SJSA1 (cell line): ENCODE measurements around the gene ZNF549. TPM values are rescaled to one million over a fixed set of nuclear protein-coding genes. Genes with fewer than 3 reads are reported as not detected.
"Not testable (repeated sequence)": the region's sequence is repeated elsewhere in the genome, so short reads cannot be mapped to it uniquely, and the experiment has no call there.

Experiments
- DNase-seq, 2 experiments: peaks; one replicate each; pipeline ENCODE4 v3.0.0-alpha.2; 2015 to 2020; ENCODE audit warnings: low spot score in 2 of 2, low read depth in 1 of 2
- H3K27ac ChIP-seq: fragments of 250-450 bp; sonication (Bioruptor Pico); 2 replicates; pipeline ENCODE4 v1.5.1; 2020; ENCODE audit warnings: mild to moderate bottlenecking, moderate library complexity
- H3K27me3 ChIP-seq: fragments of 250-450 bp; sonication (Bioruptor Pico); replicated peaks from 2 replicates; pipeline ENCODE4 v1.5.1; 2020; ENCODE audit warnings: mild to moderate bottlenecking, moderate library complexity
- H3K36me3 ChIP-seq: fragments of 250-450 bp; sonication (Bioruptor Pico); 2 replicates; pipeline ENCODE4 v1.5.1; 2020; ENCODE audit warnings: mild to moderate bottlenecking
- H3K4me1 ChIP-seq: fragments of 250-450 bp; sonication (Bioruptor Pico); replicated peaks from 2 replicates; pipeline ENCODE4 v1.6.1; 2021; ENCODE audit warnings: mild to moderate bottlenecking
- H3K4me3 ChIP-seq: fragments of 250-450 bp; sonication (Bioruptor Pico); 2 replicates; pipeline ENCODE4 v1.5.1; 2020; ENCODE audit warnings: mild to moderate bottlenecking
- H3K9me3 ChIP-seq: fragments of 250-450 bp; sonication (Bioruptor Pico); replicated peaks from 2 replicates; pipeline ENCODE4 v1.5.1; 2020; ENCODE audit warnings: mild to moderate bottlenecking
- total RNA-seq: library from RNA; depleted of rRNA; stranded (reverse); fragments of >200 nt; shearing (Covaris generic); gene quantifications from 2 replicates; pipeline ENCODE4 v1.2.3, GENCODE V29; 2014; rRNA removed

The ZNF549 gene
- total RNA-seq = 3.9 and 4.3 TPM in 2 replicates

DNA sequence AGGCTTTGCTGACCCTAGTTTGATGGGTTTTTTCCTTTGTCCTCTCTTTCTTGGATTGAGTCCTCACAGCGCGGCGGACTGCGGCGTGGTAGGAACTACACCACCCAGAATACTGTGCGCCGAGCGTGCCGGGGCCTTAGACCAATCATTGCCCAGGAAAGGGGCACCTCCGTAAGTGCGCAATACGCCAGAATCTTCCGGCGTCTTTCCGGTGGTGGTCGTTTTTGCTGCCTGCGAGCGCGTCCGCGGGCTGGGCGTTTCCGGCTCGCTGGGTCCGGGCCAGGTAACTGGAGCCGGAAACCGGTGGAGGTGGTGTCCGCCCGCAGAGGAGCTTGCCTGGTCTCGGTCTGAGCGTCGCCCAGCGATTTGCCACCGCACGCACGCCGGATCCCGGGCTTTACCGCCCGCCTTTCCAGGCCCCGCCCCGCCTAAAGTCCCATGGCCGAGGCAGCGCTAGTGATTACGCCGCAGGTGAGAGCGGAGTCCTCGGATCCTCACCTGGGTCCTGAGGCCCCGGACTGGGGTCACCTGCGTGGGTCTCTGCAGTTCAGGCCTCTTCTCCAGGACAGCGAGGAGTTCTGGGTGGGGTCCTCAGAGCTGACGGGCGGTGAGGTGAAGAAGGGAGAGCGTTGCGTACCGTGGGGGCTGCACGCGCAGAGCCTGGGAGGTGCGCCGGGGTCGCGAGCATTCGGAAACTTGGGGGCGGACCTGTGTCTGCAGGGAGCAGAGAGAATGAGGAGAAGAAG, at the start of gene ZNF549:
ZNF549 (plus strand) TSS at position 221 of the 746 bp plus-strand sequence; CDS start at position 439, 218 bp downstream.
- H3K9me3 ChIP-seq = peaks cover 17% of the 10 kb centered on the region
- H3K4me1 ChIP-seq = peaks cover 10% of the 10 kb centered on the region
- no peaks in the 10 kb centered on the region for H3K27me3 ChIP-seq
- peak within 1 kb of the TSS; percentile 76 for H3K4me3 ChIP-seq
- peaks cover 27% of the 10 kb centered on the region for H3K36me3 ChIP-seq
- H3K27ac ChIP-seq = peak within 1 kb of the TSS; percentile 39; the same call in 1 of the 2 replicates
- peak; percentile 80 to 87 for DNase-seq

GRCh38 chr19:57487477-57488298, 39.5 kb upstream of the ZNF549 start, which contains the start of gene ZNF419:
Gene ZNF419 (plus strand): TSS chr19:57487750. CDS start chr19:57487951, 201 bp downstream.
- not testable (repeated sequence) for H3K36me3 ChIP-seq, H3K27me3 ChIP-seq, H3K9me3 ChIP-seq, H3K4me1 ChIP-seq
- peak; percentile 70 to 86 for DNase-seq
- H3K4me3 ChIP-seq = peak within 1 kb of the TSS; percentile 85
- H3K27ac ChIP-seq = peak within 1 kb of the TSS; percentile 5; the same call in 1 of the 2 replicates

DNA sequence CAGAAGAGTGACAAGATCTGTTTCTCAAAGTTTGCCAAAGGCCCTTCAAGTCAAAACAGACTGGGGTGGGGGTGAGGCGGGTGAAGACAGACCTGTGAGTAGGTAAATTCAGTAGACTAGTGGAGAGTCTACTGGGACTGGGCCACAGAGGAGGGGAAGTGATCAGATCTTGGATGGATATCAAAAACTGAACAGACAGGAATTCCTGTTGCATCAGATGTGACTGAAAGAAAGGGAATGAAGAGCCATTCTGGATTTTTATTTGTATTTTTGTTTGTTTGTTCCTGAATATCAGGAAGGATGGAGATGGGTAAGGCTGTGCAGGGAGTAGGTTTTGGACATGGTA, 38.9 kb upstream of the ZNF549 start:
- H3K4me3 ChIP-seq, H3K27me3 ChIP-seq, H3K27ac ChIP-seq, DNase-seq, H3K9me3 ChIP-seq, H3K4me1 ChIP-seq: not testable (repeated sequence)
- H3K36me3 ChIP-seq = peaks cover 11% of the 10 kb centered on the region

DNA sequence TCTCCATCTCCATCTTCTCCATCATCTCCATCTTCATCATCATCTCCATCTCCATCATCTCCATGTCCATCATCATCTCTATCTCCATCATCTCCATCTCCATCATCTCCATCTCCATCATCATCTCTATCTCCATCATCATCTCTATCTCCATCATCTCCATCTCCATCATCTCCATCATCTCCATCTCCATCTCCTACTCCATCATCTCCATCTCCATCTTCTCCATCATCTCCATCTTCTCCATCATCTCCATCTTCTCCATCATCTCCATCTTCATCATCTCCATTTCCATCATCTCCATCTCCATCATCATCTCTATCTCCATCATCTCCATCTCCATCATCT, 27.9 kb upstream of the ZNF549 start:
- H3K4me1 ChIP-seq, H3K27ac ChIP-seq, H3K27me3 ChIP-seq, DNase-seq, H3K4me3 ChIP-seq: not testable (repeated sequence)
- peaks cover 28% of the 10 kb centered on the region for H3K36me3 ChIP-seq
- peaks cover 16% of the 10 kb centered on the region for H3K9me3 ChIP-seq

DNA sequence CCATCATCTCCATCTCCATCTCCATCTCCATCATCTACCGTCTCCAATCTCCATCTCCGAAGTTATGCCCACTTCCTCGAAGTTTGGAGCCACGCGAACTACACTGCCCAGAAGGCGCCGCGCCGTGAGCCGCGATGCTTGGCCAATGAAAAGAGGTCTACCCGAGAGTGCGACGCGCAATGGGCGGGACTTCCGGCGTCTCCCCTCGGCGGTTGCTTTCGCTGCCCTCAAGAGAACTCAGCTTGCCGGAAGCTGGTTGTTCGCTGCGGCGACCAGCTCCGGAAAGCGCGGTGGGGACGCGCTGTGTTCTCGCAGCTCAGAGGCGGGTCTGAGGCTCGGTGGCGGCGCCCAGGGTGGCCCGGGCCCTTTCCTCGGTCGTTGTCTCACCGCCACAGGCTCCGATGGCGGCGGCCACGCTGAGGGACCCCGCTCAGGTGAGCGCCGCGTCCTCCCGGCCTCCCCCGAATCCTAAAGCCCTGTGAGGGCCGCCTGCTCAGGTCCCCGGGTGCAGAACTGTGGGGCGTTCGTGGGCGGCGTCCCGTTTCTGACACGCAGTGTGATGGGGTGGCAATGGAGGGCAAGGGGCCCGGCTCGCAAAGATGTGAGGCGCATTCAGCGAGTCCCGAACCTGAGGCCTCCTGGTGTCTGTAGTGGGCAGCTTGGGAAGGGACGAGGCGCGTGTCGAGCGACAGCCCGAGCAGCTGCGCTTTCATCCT, 27.3 kb upstream of the ZNF549 start, which contains the start of gene ZNF773:
ZNF773 (plus strand) TSS at position 259 of the 716 bp plus-strand sequence; CDS start at position 402, 143 bp downstream.
- H3K27me3 ChIP-seq, H3K4me1 ChIP-seq: not testable (repeated sequence)
- Histone ChIP-seq H3K9me3 (peaks cover 16% of the 10 kb centered on the region), H3K36me3 (peaks cover 30% of the 10 kb centered on the region), H3K27ac (peak within 1 kb of the TSS; percentile 65), H3K4me3 (peak within 1 kb of the TSS; percentile 75)
- peak; percentile 81 to 95 for DNase-seq

GRCh38 chr19:57500400-57500799, 26.8 kb upstream of the ZNF549 start:
- not testable (repeated sequence) for DNase-seq, H3K4me1 ChIP-seq, H3K27ac ChIP-seq, H3K27me3 ChIP-seq
- H3K36me3 ChIP-seq = peaks cover 30% of the 10 kb centered on the region
- H3K9me3 ChIP-seq = peaks cover 16% of the 10 kb centered on the region
- peak overlapping the region; percentile 11; the same call in 1 of the 2 replicates for H3K4me3 ChIP-seq

- Histone ChIP-seq H3K4me1 (no peaks in the 10 kb centered on the region), H3K9me3 (peaks cover 10% of the 10 kb centered on the region), H3K4me3 (no peak overlapping the region), H3K27me3 (no peaks in the 10 kb centered on the region), H3K27ac (no peak overlapping the region), H3K36me3 (peaks cover 54% of the 10 kb centered on the region)
- DNase-seq = no peak
Measured at GRCh38 chr19:57506163-57506562, 21.0 kb upstream of the ZNF549 start.

GRCh38 chr19:57511484-57511883, 15.7 kb upstream of the ZNF549 start:
- no peak overlapping the region for H3K27ac ChIP-seq
- no peak overlapping the region for H3K4me3 ChIP-seq
- no peaks in the 10 kb centered on the region for H3K4me1 ChIP-seq
- H3K9me3 ChIP-seq = peaks cover 23% of the 10 kb centered on the region
- DNase-seq = no peak
- H3K36me3 ChIP-seq = peaks cover 19% of the 10 kb centered on the region
- H3K27me3 ChIP-seq = no peaks in the 10 kb centered on the region

DNA sequence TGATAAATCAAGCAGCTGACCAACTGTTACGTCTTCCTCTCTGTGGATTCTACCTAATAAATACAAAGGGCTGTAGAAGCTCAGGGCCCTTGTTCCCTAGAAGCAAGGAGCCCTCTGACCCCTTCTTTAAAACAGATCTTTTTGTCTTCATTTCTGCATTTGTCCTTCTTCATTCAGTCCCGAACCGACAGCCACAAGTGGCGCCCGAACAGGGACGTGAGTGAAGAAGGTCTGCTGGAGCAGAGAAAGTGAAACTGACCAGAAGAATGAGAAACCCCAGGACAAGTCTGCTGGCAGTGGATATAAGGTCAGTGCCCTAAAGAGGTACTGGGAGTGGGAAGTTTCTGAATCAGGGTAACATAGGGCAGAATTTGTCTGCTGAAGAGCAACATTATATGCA, 14.3 kb upstream of the ZNF549 start:
- Histone ChIP-seq H3K36me3 (peaks cover 8% of the 10 kb centered on the region), H3K27ac (no peak overlapping the region), H3K4me1 (no peaks in the 10 kb centered on the region), H3K9me3 (peaks cover 23% of the 10 kb centered on the region), H3K27me3 (no peaks in the 10 kb centered on the region), H3K4me3 (no peak overlapping the region)
- DNase-seq = no peak

- Histone ChIP-seq H3K9me3 (peaks cover 23% of the 10 kb centered on the region), H3K4me3 (no peak overlapping the region), H3K27me3 (no peaks in the 10 kb centered on the region), H3K27ac (no peak overlapping the region), H3K4me1 (no peaks in the 10 kb centered on the region), H3K36me3 (peaks cover 5% of the 10 kb centered on the region; the same call in 1 of the 2 replicates)
- no peak for DNase-seq
Measured at GRCh38 chr19:57515255-57515654, 11.9 kb upstream of the ZNF549 start.

- not testable (repeated sequence) for H3K4me1 ChIP-seq, H3K36me3 ChIP-seq, H3K27ac ChIP-seq, H3K4me3 ChIP-seq, DNase-seq, H3K27me3 ChIP-seq
- peaks cover 14% of the 10 kb centered on the region for H3K9me3 ChIP-seq
Measured at GRCh38 chr19:57518021-57518420, 9.1 kb upstream of the ZNF549 start.

DNA sequence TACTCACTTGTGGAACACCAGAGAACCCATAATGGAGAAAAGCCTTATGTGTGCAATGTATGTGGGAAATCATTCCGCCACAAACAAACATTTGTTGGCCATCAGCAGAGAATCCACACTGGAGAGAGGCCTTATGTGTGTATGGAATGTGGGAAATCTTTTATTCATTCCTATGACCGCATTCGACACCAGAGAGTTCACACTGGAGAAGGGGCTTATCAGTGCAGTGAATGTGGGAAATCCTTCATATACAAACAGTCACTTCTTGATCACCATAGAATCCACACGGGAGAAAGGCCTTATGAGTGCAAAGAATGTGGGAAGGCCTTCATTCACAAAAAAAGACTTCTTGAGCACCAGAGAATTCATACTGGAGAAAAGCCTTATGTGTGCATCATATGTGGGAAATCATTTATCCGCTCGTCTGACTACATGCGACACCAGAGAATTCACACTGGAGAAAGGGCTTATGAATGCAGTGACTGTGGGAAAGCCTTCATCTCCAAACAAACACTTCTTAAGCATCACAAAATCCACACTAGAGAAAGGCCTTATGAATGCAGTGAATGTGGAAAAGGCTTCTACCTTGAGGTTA, 10.9 kb downstream of the ZNF549 start:
- Histone ChIP-seq H3K27me3 (no peaks in the 10 kb centered on the region), H3K4me3 (no peak overlapping the region), H3K4me1 (no peaks in the 10 kb centered on the region), H3K36me3 (peaks cover 88% of the 10 kb centered on the region), H3K9me3 (peaks cover 71% of the 10 kb centered on the region), H3K27ac (no peak overlapping the region)
- DNase-seq = peak in 1 of 2 experiments; percentile 3

DNA sequence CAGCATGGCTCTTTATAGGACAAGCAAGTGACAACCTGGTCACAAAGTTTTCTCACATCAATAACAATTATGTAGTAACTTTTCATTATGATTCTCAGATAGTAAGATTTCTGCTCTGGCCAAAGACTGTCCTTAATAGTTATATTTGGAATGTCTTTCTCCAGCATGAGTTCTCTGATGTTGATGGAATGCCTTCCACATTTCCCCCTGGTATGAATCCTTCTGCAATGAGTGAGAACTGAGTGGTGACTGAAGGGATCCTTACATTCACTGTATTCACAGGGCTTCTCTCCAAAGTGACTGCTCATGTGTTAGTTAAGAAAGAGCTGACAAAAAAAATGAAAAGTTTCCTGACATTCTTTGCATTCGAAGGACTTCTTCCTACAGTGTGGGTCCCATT, 19.4 kb downstream of the ZNF549 start:
- Histone ChIP-seq H3K27me3 (no peaks in the 10 kb centered on the region), H3K4me3 (no peak overlapping the region), H3K9me3 (peaks cover 47% of the 10 kb centered on the region), H3K4me1 (no peaks in the 10 kb centered on the region), H3K27ac (no peak overlapping the region), H3K36me3 (peaks cover 100% of the 10 kb centered on the region)
- DNase-seq = no peak
